Fibroblast of pulmonary artery (primary cell): ENCODE measurements around the gene TMEM200A.
A peak's percentile ranks its signal among the peaks of the same experiment; 100 is the strongest.

Experiments
- DNase-seq: peaks from one replicate; pipeline ENCODE4 v3.0.0-alpha.2; 2010; ENCODE audit warnings: low read depth
- H3K4me3 ChIP-seq: replicated peaks from 2 replicates; pipeline ENCODE4 v1.5.1; 2011; ENCODE audit warnings: low read depth, mild to moderate bottlenecking, control low read depth, low read length, moderate library complexity
- CTCF ChIP-seq: IDR thresholded peaks from 2 replicates; pipeline ENCODE4 v1.5.1; 2011; ENCODE audit warnings: mild to moderate bottlenecking, control low read depth, low read length, inconsistent platforms; ENCODE audit errors: missing control alignments

TMEM200A gene

GRCh38 chr6:130366107-130367005, 539 bp downstream of the TMEM200A start:
- DNase-seq = peak; percentile 55
- TF ChIP-seq CTCF = peak; percentile 6
- H3K4me3 ChIP-seq = peak overlapping the region; percentile 61

- no peak for DNase-seq
- TF ChIP-seq CTCF = no peak
- H3K4me3 ChIP-seq = peak overlapping the region; percentile 17
Observed at GRCh38 chr6:130367767-130368166, 1.9 kb downstream of the TMEM200A start.

GRCh38 chr6:130368576-130368975, 2.8 kb downstream of the TMEM200A start:
- H3K4me3 ChIP-seq = no peak overlapping the region
- TF ChIP-seq CTCF = no peak
- DNase-seq = no peak

- no peak for DNase-seq
- TF ChIP-seq CTCF = no peak
- H3K4me3 ChIP-seq = no peak overlapping the region
Observed at GRCh38 chr6:130369831-130370230, 4.0 kb downstream of the TMEM200A start.

- DNase-seq = no peak
- H3K4me3 ChIP-seq = no peak overlapping the region
- no peak for TF ChIP-seq CTCF
Observed at GRCh38 chr6:130371921-130372420, 6.2 kb downstream of the TMEM200A start.

GRCh38 chr6:130372786-130373185, 7.0 kb downstream of the TMEM200A start:
- DNase-seq = no peak
- TF ChIP-seq CTCF = no peak
- no peak overlapping the region for H3K4me3 ChIP-seq
